K562 (cell line): ENCODE data around the gene DMD. TPM values are rescaled to one million over a fixed set of nuclear protein-coding genes. Genes with fewer than 3 reads are reported as not detected.

Source experiments
- ATAC-seq: fragments of 200-7000 bp; cut with Tn5 transposase; 3 replicates; pipeline ENCODE4 v1.9.1; 2020; ENCODE audit warnings: moderate library complexity
- BruUV-seq: library from RNA; stranded (reverse); fragments of 400-500 nt; replicated peaks from 2 replicates; lab custom pipeline; 2021; lab: Mats Ljungman, UMichigan
- CTCF ChIA-PET: fragments of 300-600 bp; formaldehyde crosslinking; extraction: SDS; loops from one replicate; lab custom pipeline; 2021; ENCODE audit warnings: low intra/inter-chr PET ratio; lab: Yijun Ruan, JAX
- POLR2A ChIA-PET: fragments of 300-600, 350-650 bp; sonication (Branson Sonifier 250); formaldehyde crosslinking; extraction: SDS; loops from one replicate; lab custom pipeline; 2021; ENCODE audit warnings: antibody characterized with exemption, inconsistent platforms; lab: Yijun Ruan, JAX
- DNase-seq, 4 experiments: peaks; one replicate each; pipeline versions ENCODE4 v3.0.0 to v3.0.0-alpha.2; 2011 to 2018; ENCODE audit warnings: low spot score in 3 of 4, mixed read lengths in 3 of 4; ENCODE audit errors: extremely low read depth in 1 of 4
- FAIRE-seq: peaks from 2 replicates; lab custom pipeline; 2011; peaks lifted over from hg19 to GRCh38; lab: Jason Lieb, UNC
- H2AFZ ChIP-seq: 2 replicates; pipeline ENCODE4 v1.6.0; 2011; ENCODE audit warnings: low read depth, low read length, control low read depth, inconsistent platforms
- H3K27ac ChIP-seq: fragments of 200-600 bp; 3 replicates; pipeline ENCODE4 v1.8.0; 2011; ENCODE audit warnings: low read depth, mild to moderate bottlenecking, control low read depth, inconsistent platforms, low read length, moderate library complexity, mixed read lengths; ENCODE audit errors: extremely low read depth
- H3K27me3 ChIP-seq, 2 experiments: fragments of 300-600 bp in 1 of 2; 2 replicates in 1 of 2; 3 replicates in 1 of 2; pipeline versions ENCODE4 v1.6.0 to v1.8.0; 2011; ENCODE audit warnings: inconsistent platforms in 2 of 2, low read length in 2 of 2, mild to moderate bottlenecking in 1 of 2, mixed read lengths in 1 of 2, moderate library complexity in 1 of 2; ENCODE audit not compliant: control insufficient read depth in 2 of 2, insufficient read depth in 2 of 2
- H3K36me3 ChIP-seq: fragments of 300-600 bp; 3 replicates; pipeline ENCODE4 v1.8.0; 2011; ENCODE audit warnings: mild to moderate bottlenecking, low read length, inconsistent platforms; ENCODE audit not compliant: control insufficient read depth, insufficient read depth
- H3K4me1 ChIP-seq, 2 experiments: fragments of 200-600 bp in 1 of 2; replicated peaks in 1 of 2; 2 replicates in 1 of 2; 3 replicates in 1 of 2; pipeline versions ENCODE4 v1.5.1 to v1.8.0; 2011; ENCODE audit warnings: inconsistent platforms in 2 of 2, low read length in 2 of 2, mild to moderate bottlenecking in 1 of 2, mixed read lengths in 1 of 2, moderate library complexity in 1 of 2; ENCODE audit not compliant: control insufficient read depth in 2 of 2, insufficient read depth in 2 of 2
- H3K4me2 ChIP-seq: 2 replicates; pipeline ENCODE4 v1.6.1; 2011; ENCODE audit warnings: low read length, control low read depth, inconsistent platforms, mixed read lengths; ENCODE audit not compliant: insufficient read depth
- H3K4me3 ChIP-seq: fragments of 200-600 bp; sonication (generic), shearing (Covaris generic); 2 replicates; pipeline ENCODE4 v1.5.1; 2016; ENCODE audit warnings: control low read depth, inconsistent platforms
- H3K79me2 ChIP-seq: fragments of 200-600 bp; 3 replicates; pipeline ENCODE4 v1.8.0; 2011; ENCODE audit warnings: low read length, inconsistent platforms; ENCODE audit not compliant: control insufficient read depth, insufficient read depth
- H3K9ac ChIP-seq, 2 experiments: 2 replicates each; pipeline versions ENCODE4 v1.6.0 to v1.6.1; 2011; ENCODE audit warnings: low read depth in 2 of 2, low read length in 2 of 2, control low read depth in 1 of 2, inconsistent platforms in 1 of 2, mild to moderate bottlenecking in 1 of 2, mixed read lengths in 1 of 2; ENCODE audit not compliant: insufficient read depth in 1 of 2
- H3K9me1 ChIP-seq: one replicate; pipeline ENCODE4 v1.6.0; 2011; ENCODE audit warnings: inconsistent platforms, mild to moderate bottlenecking, low read length, moderate library complexity; ENCODE audit not compliant: control insufficient read depth, insufficient read depth
- H3K9me3 ChIP-seq: replicated peaks from 2 replicates; pipeline ENCODE4 v1.5.1; 2011; ENCODE audit warnings: low read depth, low read length, inconsistent platforms; ENCODE audit not compliant: control insufficient read depth, insufficient read depth
- H4K20me1 ChIP-seq: replicated peaks from 2 replicates; pipeline ENCODE4 v1.6.1; 2011; ENCODE audit warnings: low read length, inconsistent platforms, mixed read lengths; ENCODE audit not compliant: control insufficient read depth, insufficient read depth
- FOXJ2 ChIP-seq: fragments of 200-800 bp; sonication (Bioruptor generic); IDR thresholded peaks from 2 replicates; pipeline ENCODE4 v1.6.1; 2016; ENCODE audit warnings: missing genetic modification characterization, missing compliant biosample characterization
- HNRNPUL1 ChIP-seq: fragments of 200-400 bp; formaldehyde crosslinking; IDR thresholded peaks from 2 replicates; pipeline ENCODE4 v1.6.1; 2017; ENCODE audit warnings: low read length
- KLF6 ChIP-seq: fragments of 250-450 bp; sonication (Bioruptor Pico); IDR thresholded peaks from 2 replicates; pipeline ENCODE4 v1.4.0; 2020; ENCODE audit warnings: mild to moderate bottlenecking, moderate library complexity, borderline replicate concordance
- LARP7 ChIP-seq: fragments of 450-650 bp; IDR thresholded peaks from 2 replicates; pipeline ENCODE4 v1.6.1; 2016
- MCM3 ChIP-seq: fragments of 450-650 bp; IDR thresholded peaks from 2 replicates; pipeline ENCODE4 v1.6.1; 2016
- MCM5 ChIP-seq: fragments of 450-650 bp; IDR thresholded peaks from 2 replicates; pipeline ENCODE4 v1.6.1; 2016; ENCODE audit warnings: low read depth
- WGBS: fragments of 100-300 bp; shearing (Covaris generic); methylation state at CpG from one replicate; pipeline ENCODE4 v1.1.6; 2016; ENCODE audit warnings: low coverage, mixed read lengths; ENCODE audit not compliant: insufficient coverage; ENCODE audit errors: missing lambda C conversion rate; 5-methylcytosine and 5-hydroxymethylcytosine counted together
- in situ Hi-C: fragments of 300-500 bp; cut with MboI; formaldehyde crosslinking; loops from 4 replicates; pipeline ENCODE4 v1.15.0; 2018; ENCODE audit warnings: inconsistent platforms, mixed read lengths
- intact Hi-C: fragments of 100-400 bp; cut with micrococcal nuclease; formaldehyde crosslinking; loops from 2 replicates; pipeline ENCODE4 v1.14.2; 2022
- polyA plus RNA-seq, 8 experiments: library from polyadenylated mRNA; depleted of rRNA in 4 of 8; stranded (reverse) in 5 of 8; unstranded in 3 of 8; fragments of >200 nt; fragmentation: Nextera tagmentation in 2 of 8; fragmentation: Illumina TruSeq in 1 of 8; extraction: Ambion mirVana in 2 of 8; extraction: Trizol in 1 of 8; gene quantifications; 2 replicates each; pipeline versions ENCODE4 v1.2.1 to v1.2.3, GENCODE V29; 2011 to 2014; ENCODE audit warnings: inconsistent platforms in 1 of 8, missing spikeins in 1 of 8
- total RNA-seq, 7 experiments: library from RNA; depleted of rRNA in 6 of 7; stranded (reverse); fragments of >200 nt in 6 of 7; fragmentation: Illumina TruSeq in 2 of 7; extraction: Trizol in 2 of 7; gene quantifications; 2 replicates each; pipeline versions ENCODE4 v1.2.1 to v1.2.3, GENCODE V29; 2011 to 2021; ENCODE audit warnings: low replicate concordance in 1 of 7
- TF ChIP-seq, protein P1 (sequence below): fragments of 450-650 bp; formaldehyde crosslinking; IDR thresholded peaks from 2 replicates; pipeline ENCODE4 v1.4.0; 2022; ENCODE audit warnings: missing genetic modification characterization
- TF ChIP-seq, protein P2 (sequence below): fragments of 450-650 bp; IDR thresholded peaks from 2 replicates; pipeline ENCODE4 v1.6.1; 2016; ENCODE audit warnings: antibody characterized with exemption

The DMD gene
- total and polyA plus RNA-seq, 9 of the 15 experiments (the other 6 are each of a cell fraction or from before 2014, with no cell fraction given): 3.8 to 20.4 (median 11.4) TPM

DNA sequence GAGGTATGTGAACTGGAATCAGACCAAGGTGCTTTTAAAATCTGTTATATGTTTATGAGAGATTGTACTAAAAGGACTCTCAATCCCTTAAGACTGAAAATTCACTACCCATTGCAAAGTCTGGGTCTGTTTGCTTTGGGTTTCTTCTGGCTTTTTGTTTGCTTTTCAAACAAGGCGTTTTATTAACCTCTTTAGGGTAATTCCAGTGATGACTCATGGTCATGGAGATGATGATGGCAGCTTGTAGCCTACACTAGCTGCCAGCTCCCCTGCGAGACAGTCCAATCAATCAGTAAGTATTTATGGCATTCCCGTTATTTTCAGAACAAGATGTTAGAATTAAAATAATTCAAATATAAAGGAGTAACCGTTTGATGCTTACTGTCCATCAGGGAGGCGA lies 1495.7 kb downstream of the DMD start:
- FAIRE-seq (no peak), ATAC-seq (no peak), DNase-seq (no peak)
- Histone ChIP-seq H2AFZ (no peak overlapping the region), H3K9me1 (no peaks in the 10 kb centered on the region), H3K79me2 (no peaks in the 10 kb centered on the region), H3K9ac (no peak overlapping the region), H3K36me3 (no peaks in the 10 kb centered on the region), H3K9me3 (no peaks in the 10 kb centered on the region), H4K20me1 (no peaks in the 10 kb centered on the region), H3K4me2 (no peak overlapping the region), H3K4me3 (no peak overlapping the region), H3K27me3 (no peaks in the 10 kb centered on the region), H3K27ac (no peak overlapping the region), H3K4me1 (no peaks in the 10 kb centered on the region)
- 58% methylated on average over 5 of the region's 5 CpGs for WGBS
- TF ChIP-seq, protein P1, sequence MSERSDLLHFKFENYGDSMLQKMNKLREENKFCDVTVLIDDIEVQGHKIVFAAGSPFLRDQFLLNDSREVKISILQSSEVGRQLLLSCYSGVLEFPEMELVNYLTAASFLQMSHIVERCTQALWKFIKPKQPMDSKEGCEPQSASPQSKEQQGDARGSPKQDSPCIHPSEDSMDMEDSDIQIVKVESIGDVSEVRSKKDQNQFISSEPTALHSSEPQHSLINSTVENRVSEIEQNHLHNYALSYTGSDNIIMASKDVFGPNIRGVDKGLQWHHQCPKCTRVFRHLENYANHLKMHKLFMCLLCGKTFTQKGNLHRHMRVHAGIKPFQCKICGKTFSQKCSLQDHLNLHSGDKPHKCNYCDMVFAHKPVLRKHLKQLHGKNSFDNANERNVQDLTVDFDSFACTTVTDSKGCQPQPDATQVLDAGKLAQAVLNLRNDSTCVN (CRISPR knock-in tag): no peak
- TF ChIP-seq MCM5 (no peak), HNRNPUL1 (no peak), KLF6 (CRISPR knock-in tag) (no peak), LARP7 (no peak), FOXJ2 (tag) (no peak), MCM3 (no peak)
- TF ChIP-seq, protein P2, sequence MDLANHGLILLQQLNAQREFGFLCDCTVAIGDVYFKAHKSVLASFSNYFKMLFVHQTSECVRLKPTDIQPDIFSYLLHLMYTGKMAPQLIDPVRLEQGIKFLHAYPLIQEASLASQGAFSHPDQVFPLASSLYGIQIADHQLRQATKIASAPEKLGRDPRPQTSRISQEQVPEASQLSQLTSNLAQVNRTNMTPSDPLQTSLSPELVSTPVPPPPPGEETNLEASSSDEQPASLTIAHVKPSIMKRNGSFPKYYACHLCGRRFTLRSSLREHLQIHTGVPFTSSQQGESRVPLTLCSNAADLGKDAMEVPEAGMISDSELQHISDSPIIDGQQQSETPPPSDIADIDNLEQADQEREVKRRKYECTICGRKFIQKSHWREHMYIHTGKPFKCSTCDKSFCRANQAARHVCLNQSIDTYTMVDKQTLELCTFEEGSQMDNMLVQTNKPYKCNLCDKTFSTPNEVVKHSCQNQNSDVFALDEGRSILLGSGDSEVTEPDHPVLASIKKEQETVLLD: no peak
- no TSS peak for BruUV-seq
- CTCF ChIA-PET: no interaction called here
- in situ Hi-C loops: no loop called here
- intact Hi-C loops: no loop called here
- POLR2A ChIA-PET: no interaction called here
